Measurements from ENCODE around the gene PRDM16. TPM values are rescaled to one million over a fixed set of nuclear protein-coding genes. Genes with fewer than 3 reads are reported as not detected.
A peak's percentile ranks its signal among the peaks of the same experiment; 100 is the strongest.

The PRDM16 gene
- total RNA-seq, 1 experiment from 2014 or later, result 1.6 TPM

DNA sequence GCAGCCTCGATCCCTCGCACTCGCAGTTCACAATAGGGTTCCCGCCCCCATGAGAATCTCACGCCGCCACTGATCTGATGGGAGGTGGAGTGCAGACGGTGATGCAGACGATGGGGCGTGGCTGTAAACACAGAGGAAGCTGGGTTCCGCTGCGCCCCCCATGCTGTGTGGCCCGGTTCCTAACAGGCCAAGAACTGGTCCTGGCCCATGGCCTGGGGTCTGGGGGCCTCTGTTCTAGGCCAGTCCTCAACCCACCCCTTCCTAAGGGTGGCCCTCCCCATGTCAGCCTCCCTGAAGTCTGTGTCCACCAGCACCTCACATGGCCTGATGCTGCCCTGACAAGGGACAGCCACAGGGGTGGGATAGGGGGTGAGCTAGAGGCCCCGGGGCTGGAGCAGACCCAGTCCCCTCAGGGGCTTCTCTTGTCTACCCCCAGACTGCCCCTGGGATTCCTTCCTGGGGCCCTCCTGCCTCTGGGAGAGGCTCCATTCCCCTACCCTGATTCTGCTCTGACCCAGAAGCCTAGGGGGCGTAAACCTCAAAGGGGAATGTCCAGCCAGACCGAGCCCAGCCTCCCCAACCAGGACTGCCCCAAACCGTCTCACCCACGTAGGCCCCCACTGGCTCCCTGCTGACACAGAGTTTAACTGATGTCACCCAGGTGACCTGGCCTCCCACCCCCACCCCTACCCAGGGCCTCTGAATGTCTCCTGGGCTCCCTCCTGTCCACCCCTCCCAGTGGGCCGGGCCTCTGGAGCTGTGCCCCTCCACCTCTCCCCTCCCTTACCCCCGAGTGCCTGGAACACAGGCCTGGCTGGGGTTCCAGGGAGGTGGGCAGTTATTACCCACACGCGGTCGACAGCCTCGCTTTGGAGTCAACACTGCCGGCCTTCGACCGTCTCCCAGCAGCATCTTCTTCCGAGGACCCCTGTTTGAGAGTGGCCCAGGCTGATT is 370.6 kb downstream of the PRDM16 start (continued):
- TF ChIP-seq, protein P1, sequence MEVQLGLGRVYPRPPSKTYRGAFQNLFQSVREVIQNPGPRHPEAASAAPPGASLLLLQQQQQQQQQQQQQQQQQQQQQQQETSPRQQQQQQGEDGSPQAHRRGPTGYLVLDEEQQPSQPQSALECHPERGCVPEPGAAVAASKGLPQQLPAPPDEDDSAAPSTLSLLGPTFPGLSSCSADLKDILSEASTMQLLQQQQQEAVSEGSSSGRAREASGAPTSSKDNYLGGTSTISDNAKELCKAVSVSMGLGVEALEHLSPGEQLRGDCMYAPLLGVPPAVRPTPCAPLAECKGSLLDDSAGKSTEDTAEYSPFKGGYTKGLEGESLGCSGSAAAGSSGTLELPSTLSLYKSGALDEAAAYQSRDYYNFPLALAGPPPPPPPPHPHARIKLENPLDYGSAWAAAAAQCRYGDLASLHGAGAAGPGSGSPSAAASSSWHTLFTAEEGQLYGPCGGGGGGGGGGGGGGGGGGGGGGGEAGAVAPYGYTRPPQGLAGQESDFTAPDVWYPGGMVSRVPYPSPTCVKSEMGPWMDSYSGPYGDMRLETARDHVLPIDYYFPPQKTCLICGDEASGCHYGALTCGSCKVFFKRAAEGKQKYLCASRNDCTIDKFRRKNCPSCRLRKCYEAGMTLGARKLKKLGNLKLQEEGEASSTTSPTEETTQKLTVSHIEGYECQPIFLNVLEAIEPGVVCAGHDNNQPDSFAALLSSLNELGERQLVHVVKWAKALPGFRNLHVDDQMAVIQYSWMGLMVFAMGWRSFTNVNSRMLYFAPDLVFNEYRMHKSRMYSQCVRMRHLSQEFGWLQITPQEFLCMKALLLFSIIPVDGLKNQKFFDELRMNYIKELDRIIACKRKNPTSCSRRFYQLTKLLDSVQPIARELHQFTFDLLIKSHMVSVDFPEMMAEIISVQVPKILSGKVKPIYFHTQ (CRISPR knock-in tag; IDR thresholded peaks at IDR 0.05), result no peak

DNA sequence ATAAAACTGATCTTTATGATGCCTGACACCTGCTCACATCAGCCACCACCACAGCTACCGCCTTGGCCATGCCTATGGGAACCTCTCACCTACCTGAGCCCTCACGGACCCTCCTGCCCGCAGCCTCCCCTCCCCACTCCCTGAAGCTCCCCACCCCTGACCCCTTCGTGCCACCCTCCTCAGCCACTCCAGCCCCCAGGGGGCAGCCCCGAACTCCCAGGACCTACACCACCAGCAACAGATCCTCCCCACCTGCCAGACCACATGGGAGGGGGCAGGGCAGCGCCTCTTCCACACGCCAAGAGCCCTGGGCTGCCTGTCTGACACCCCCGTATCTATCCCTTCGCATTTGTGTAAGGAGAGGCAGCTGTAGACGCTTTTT is 371.3 kb downstream of the PRDM16 start:
- ATAC-seq (no peak), DNase-seq (ENCODE audit: low spot score) (no peak)
- no peaks in the 10 kb centered on the region for H3K27me3 Mint-ChIP-seq (ENCODE audit: low read depth)
- no peaks in the 10 kb centered on the region for H3K9me3 Mint-ChIP-seq
- CTCF ChIA-PET, result interaction anchor here (0.6 to 5.3 kb wide), 9 partner anchors 9 to 385 kb away, joined by 3 to 24 read pairs (median 4); no protein-coding TSS in a partner anchor
- no peaks in the 10 kb centered on the region for H3K4me1 Mint-ChIP-seq
- no peaks in the 10 kb centered on the region for H3K36me3 Mint-ChIP-seq
- no peak overlapping the region for H3K4me3 Mint-ChIP-seq
- TF ChIP-seq ZNF138 (CRISPR knock-in tag; conservative IDR thresholded peaks at IDR 0.05) (no peak), JAZF1 (CRISPR knock-in tag; IDR thresholded peaks at IDR 0.05) (no peak), ETV6 (CRISPR knock-in tag; IDR thresholded peaks at IDR 0.05) (no peak), MYBL2 (CRISPR knock-in tag; IDR thresholded peaks at IDR 0.05) (no peak), ZNF263 (CRISPR knock-in tag; IDR thresholded peaks at IDR 0.05; ENCODE audit: low read depth) (no peak), CBFB (CRISPR knock-in tag; IDR thresholded peaks at IDR 0.05; ENCODE audit: low read depth) (no peak)
- TF ChIP-seq, protein P2, sequence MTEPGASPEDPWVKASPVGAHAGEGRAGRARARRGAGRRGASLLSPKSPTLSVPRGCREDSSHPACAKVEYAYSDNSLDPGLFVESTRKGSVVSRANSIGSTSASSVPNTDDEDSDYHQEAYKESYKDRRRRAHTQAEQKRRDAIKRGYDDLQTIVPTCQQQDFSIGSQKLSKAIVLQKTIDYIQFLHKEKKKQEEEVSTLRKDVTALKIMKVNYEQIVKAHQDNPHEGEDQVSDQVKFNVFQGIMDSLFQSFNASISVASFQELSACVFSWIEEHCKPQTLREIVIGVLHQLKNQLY (CRISPR knock-in tag; IDR thresholded peaks at IDR 0.05), result no peak
- POLR2A ChIA-PET, result no interaction called here
- H3K27ac Mint-ChIP-seq, result no peak overlapping the region

DNA sequence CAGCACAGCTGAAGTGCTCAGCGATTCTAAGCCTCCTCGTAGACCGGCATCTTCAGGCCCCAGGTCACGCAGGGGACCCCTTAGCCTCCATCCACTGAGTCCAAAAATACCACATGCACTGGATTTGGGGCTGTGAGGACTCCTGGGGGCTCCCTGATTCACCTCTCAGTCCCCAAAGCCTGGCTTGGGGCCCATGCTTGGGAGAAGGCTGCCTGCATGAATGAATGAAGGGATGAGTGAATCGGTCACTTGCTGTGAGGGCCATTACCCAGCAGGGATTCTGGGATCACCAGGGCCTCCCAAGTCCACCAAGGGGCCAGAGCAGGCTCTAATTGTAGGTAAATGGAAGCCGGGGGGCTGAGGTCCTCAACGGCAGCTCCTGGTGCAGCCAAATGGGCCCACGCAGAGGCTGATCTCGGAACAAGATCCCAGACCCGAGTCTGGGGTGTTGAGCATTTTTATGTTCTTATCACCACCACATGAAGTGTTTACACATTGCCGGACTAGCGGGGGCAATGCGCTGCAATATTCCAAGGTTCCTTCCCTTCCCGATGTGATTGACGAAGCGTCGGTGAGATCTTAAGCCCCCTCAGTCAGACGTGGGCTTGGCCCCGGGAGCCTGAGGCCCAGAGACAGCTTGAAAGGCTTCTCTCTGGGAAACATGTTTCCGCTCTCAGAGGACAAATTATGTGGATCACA is 371.9 kb downstream of the PRDM16 start:
- no peak overlapping the region for H3K4me3 Mint-ChIP-seq
- DNase-seq (ENCODE audit: low spot score), result no peak
- H3K36me3 Mint-ChIP-seq, result no peaks in the 10 kb centered on the region
- ATAC-seq, result no peak
- no peaks in the 10 kb centered on the region for H3K27me3 Mint-ChIP-seq (ENCODE audit: low read depth)
- H3K9me3 Mint-ChIP-seq, result no peaks in the 10 kb centered on the region
- no peaks in the 10 kb centered on the region for H3K4me1 Mint-ChIP-seq
- TF ChIP-seq ATF1 (CRISPR knock-in tag; IDR thresholded peaks at IDR 0.05), result no peak
- TF ChIP-seq ZNF232 (CRISPR knock-in tag; IDR thresholded peaks at IDR 0.05), result no peak
- POLR2A ChIA-PET, result no interaction called here
- CTCF ChIA-PET, result interaction anchor here (0.6 to 5.3 kb wide), 9 partner anchors 9 to 77 kb away, joined by 3 to 24 read pairs (median 4); no protein-coding TSS in a partner anchor
- peak overlapping the region; percentile 53 for H3K27ac Mint-ChIP-seq

DNA sequence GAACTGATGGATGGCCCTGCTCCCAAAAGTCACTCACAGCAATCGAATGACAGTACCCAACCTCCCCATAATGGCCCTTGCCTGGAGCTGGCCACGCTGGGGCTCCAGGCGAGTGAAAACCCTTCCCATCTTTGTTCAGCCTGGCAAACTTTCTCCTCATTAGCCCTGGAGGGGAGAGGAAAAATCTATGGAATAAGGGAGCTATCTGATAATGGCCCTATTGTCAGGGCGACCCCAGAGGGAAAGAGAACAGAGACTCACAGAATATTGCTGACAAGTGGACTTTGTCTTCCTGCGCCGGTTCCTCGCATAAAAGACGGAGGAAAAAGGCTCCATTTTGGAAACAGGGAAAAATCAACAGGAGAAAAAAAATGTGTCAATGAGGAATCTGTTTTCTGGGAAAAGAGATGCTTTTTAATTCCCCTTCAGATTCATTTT is 372.4 kb downstream of the PRDM16 start:
- no peaks in the 10 kb centered on the region for H3K4me1 Mint-ChIP-seq
- POLR2A ChIA-PET, result no interaction called here
- ATAC-seq, result no peak
- no peaks in the 10 kb centered on the region for H3K27me3 Mint-ChIP-seq (ENCODE audit: low read depth)
- no peaks in the 10 kb centered on the region for H3K9me3 Mint-ChIP-seq
- no peak overlapping the region for H3K4me3 Mint-ChIP-seq
- no peak for DNase-seq (ENCODE audit: low spot score)
- CTCF ChIA-PET, result interaction anchor here (1.0 to 5.3 kb wide), 8 partner anchors 9 to 77 kb away, joined by 3 to 24 read pairs (median 4); no protein-coding TSS in a partner anchor
- peak overlapping the region; percentile 53; the same call in 1 of the 2 replicates for H3K27ac Mint-ChIP-seq
- H3K36me3 Mint-ChIP-seq, result no peaks in the 10 kb centered on the region
- TF ChIP-seq ETV6 (CRISPR knock-in tag; IDR thresholded peaks at IDR 0.05) (no peak), RORB (CRISPR knock-in tag; IDR thresholded peaks at IDR 0.05) (no peak), CREB1 (CRISPR knock-in tag; IDR thresholded peaks at IDR 0.05) (no peak)
- TF ChIP-seq, protein P3, sequence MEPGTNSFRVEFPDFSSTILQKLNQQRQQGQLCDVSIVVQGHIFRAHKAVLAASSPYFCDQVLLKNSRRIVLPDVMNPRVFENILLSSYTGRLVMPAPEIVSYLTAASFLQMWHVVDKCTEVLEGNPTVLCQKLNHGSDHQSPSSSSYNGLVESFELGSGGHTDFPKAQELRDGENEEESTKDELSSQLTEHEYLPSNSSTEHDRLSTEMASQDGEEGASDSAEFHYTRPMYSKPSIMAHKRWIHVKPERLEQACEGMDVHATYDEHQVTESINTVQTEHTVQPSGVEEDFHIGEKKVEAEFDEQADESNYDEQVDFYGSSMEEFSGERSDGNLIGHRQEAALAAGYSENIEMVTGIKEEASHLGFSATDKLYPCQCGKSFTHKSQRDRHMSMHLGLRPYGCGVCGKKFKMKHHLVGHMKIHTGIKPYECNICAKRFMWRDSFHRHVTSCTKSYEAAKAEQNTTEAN (CRISPR knock-in tag; IDR thresholded peaks at IDR 0.05), result no peak
- TF ChIP-seq, protein P4, sequence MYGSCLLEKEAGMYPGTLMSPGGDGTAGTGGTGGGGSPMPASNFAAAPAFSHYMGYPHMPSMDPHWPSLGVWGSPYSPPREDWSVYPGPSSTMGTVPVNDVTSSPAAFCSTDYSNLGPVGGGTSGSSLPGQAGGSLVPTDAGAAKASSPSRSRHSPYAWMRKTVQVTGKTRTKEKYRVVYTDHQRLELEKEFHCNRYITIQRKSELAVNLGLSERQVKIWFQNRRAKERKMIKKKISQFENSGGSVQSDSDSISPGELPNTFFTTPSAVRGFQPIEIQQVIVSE (CRISPR knock-in tag; IDR thresholded peaks at IDR 0.05; ENCODE audit: borderline replicate concordance), result no peak
- TF ChIP-seq, protein P5, sequence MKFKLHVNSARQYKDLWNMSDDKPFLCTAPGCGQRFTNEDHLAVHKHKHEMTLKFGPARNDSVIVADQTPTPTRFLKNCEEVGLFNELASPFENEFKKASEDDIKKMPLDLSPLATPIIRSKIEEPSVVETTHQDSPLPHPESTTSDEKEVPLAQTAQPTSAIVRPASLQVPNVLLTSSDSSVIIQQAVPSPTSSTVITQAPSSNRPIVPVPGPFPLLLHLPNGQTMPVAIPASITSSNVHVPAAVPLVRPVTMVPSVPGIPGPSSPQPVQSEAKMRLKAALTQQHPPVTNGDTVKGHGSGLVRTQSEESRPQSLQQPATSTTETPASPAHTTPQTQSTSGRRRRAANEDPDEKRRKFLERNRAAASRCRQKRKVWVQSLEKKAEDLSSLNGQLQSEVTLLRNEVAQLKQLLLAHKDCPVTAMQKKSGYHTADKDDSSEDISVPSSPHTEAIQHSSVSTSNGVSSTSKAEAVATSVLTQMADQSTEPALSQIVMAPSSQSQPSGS (CRISPR knock-in tag; IDR thresholded peaks at IDR 0.05; ENCODE audit: borderline replicate concordance, low read depth), result no peak
- TF ChIP-seq, protein P6, sequence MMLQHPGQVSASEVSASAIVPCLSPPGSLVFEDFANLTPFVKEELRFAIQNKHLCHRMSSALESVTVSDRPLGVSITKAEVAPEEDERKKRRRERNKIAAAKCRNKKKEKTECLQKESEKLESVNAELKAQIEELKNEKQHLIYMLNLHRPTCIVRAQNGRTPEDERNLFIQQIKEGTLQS (CRISPR knock-in tag; conservative IDR thresholded peaks at IDR 0.05), result no peak
